A549 (cell line): ENCODE data around the gene PAPPA. TPM values are rescaled to one million over a fixed set of nuclear protein-coding genes. Genes with fewer than 3 reads are reported as not detected.

Experiments used
- ATAC-seq, 2 experiments: fragments of 200-7000 bp in 1 of 2; fragments of >200 bp in 1 of 2; cut with Nextera tagmentation in 1 of 2; cut with Tn5 transposase in 1 of 2; 3 replicates each; pipeline versions ENCODE4 v1.8.0 to v1.9.1; 2018 to 2020; ENCODE audit warnings: mild to moderate bottlenecking in 1 of 2, moderate library complexity in 1 of 2
- CTCF ChIA-PET: fragments of 300-600 bp; sonication (Branson Sonifier 250); formaldehyde crosslinking; extraction: SDS; loops from one replicate; lab custom pipeline; 2021; ENCODE audit warnings: antibody characterized with exemption, inconsistent platforms; lab: Yijun Ruan, JAX
- POLR2A ChIA-PET: fragments of 350-600 bp; formaldehyde crosslinking; extraction: SDS; loops from one replicate; lab custom pipeline; 2021; ENCODE audit warnings: antibody characterized with exemption, inconsistent platforms; lab: Yijun Ruan, JAX
- DNase-seq, 2 experiments: peaks; one replicate each; pipeline versions ENCODE4 v3.0.0 to v3.0.0-alpha.2; 2011 to 2016; ENCODE audit warnings: low read depth in 1 of 2, low spot score in 1 of 2
- FAIRE-seq: peaks from 2 replicates; lab custom pipeline; 2011; peaks lifted over from hg19 to GRCh38; lab: Jason Lieb, UNC
- H3K27ac ChIP-seq, 2 experiments: fragments of >200 bp; sonication (Bioruptor Twin); formaldehyde crosslinking; 3 replicates each; pipeline ENCODE4 v1.5.1; 2016 to 2017
- H3K4me1 ChIP-seq: fragments of >200 bp; sonication (Bioruptor Twin); formaldehyde crosslinking; 3 replicates; pipeline ENCODE4 v1.6.1; 2016
- H3K4me2 ChIP-seq: fragments of >200 bp; sonication (Bioruptor Twin); formaldehyde crosslinking; 3 replicates; pipeline ENCODE4 v1.6.1; 2016
- H3K4me3 ChIP-seq: fragments of >200 bp; sonication (Bioruptor Twin); formaldehyde crosslinking; 3 replicates; pipeline ENCODE4 v1.5.1; 2016
- H3K9me3 ChIP-seq: fragments of >200 bp; sonication (Bioruptor Twin); formaldehyde crosslinking; 3 replicates; pipeline ENCODE4 v1.6.1; 2016
- BHLHE40 ChIP-seq: IDR thresholded peaks from 2 replicates; pipeline ENCODE4 v1.6.1; 2012; ENCODE audit warnings: low read depth, low read length, inconsistent platforms
- CBX2 ChIP-seq: fragments of 200-600 bp; sonication (generic); IDR thresholded peaks from 2 replicates; pipeline ENCODE4 v1.6.1; 2016; ENCODE audit warnings: low read depth, mild to moderate bottlenecking, borderline replicate concordance
- CEBPB ChIP-seq, 2 experiments: fragments of >200 bp in 1 of 2; sonication (Bioruptor Twin) in 1 of 2; formaldehyde crosslinking in 1 of 2; IDR thresholded peaks; 2 replicates each; pipeline ENCODE4 v1.6.1; 2012 to 2016
- CHD2 ChIP-seq: fragments of 150-350 bp; IDR thresholded peaks from 2 replicates; pipeline ENCODE4 v1.6.1; 2014; ENCODE audit warnings: low read length; ENCODE audit not compliant: partially characterized antibody
- EHMT2 ChIP-seq: fragments of 200-600 bp; sonication (generic); IDR thresholded peaks from 2 replicates; pipeline ENCODE4 v1.6.1; 2016; ENCODE audit warnings: antibody characterized with exemption, low read depth, mild to moderate bottlenecking, moderate library complexity
- EP300 ChIP-seq, 2 experiments: fragments of >200 bp; sonication (Bioruptor Twin); formaldehyde crosslinking; IDR thresholded peaks; 2 replicates in 1 of 2; 3 replicates in 1 of 2; pipeline ENCODE4 v1.6.1; 2016 to 2017
- GATA3 ChIP-seq: IDR thresholded peaks from 2 replicates; pipeline ENCODE4 v1.6.1; 2012; ENCODE audit warnings: borderline replicate concordance
- HDAC2 ChIP-seq: fragments of 200-600 bp; sonication (generic); IDR thresholded peaks from 2 replicates; pipeline ENCODE4 v1.6.1; 2016
- HES2 ChIP-seq: fragments of >200 bp; sonication (Bioruptor Twin); formaldehyde crosslinking; IDR thresholded peaks from 2 replicates; pipeline ENCODE4 v1.6.1; 2016
- HEYL ChIP-seq: fragments of 250-450 bp; sonication (Bioruptor Pico); IDR thresholded peaks from 2 replicates; pipeline ENCODE4 v1.8.0; 2021; ENCODE audit warnings: mild to moderate bottlenecking, moderate library complexity
- HOXB13 ChIP-seq: fragments of 250-450 bp; sonication (Bioruptor Pico); IDR thresholded peaks from 2 replicates; pipeline ENCODE4 v1.5.0; 2020; ENCODE audit warnings: low read depth, mild to moderate bottlenecking, moderate library complexity
- HOXB5 ChIP-seq: fragments of 250-450 bp; sonication (Bioruptor Pico); IDR thresholded peaks from 2 replicates; pipeline ENCODE4 v1.5.0; 2020; ENCODE audit warnings: mild to moderate bottlenecking, moderate library complexity
- KDM1A ChIP-seq: fragments of 200-600 bp; sonication (generic); IDR thresholded peaks from 2 replicates; pipeline ENCODE4 v1.6.1; 2016; ENCODE audit warnings: low read depth, mild to moderate bottlenecking
- KDM5A ChIP-seq: fragments of 200-600 bp; sonication (generic); IDR thresholded peaks from 2 replicates; pipeline ENCODE4 v1.6.1; 2016; ENCODE audit warnings: antibody characterized with exemption, mild to moderate bottlenecking
- MAFK ChIP-seq: fragments of 450-650 bp; IDR thresholded peaks from 2 replicates; pipeline ENCODE4 v1.6.1; 2014; ENCODE audit not compliant: partially characterized antibody
- MYC ChIP-seq: IDR thresholded peaks from 2 replicates; pipeline ENCODE4 v1.6.1; 2012; ENCODE audit warnings: mild to moderate bottlenecking, inconsistent platforms, low read length, improper control_type of control experiment, borderline replicate concordance
- NR3C1 ChIP-seq: fragments of >200 bp; sonication (Bioruptor Twin); formaldehyde crosslinking; IDR thresholded peaks from 3 replicates; pipeline ENCODE4 v1.6.1; 2017
- PHF8 ChIP-seq: fragments of 200-600 bp; sonication (generic); IDR thresholded peaks from 2 replicates; pipeline ENCODE4 v1.6.1; 2016; ENCODE audit warnings: low read depth, mild to moderate bottlenecking, antibody characterized with exemption, moderate library complexity, borderline replicate concordance
- RAD21 ChIP-seq, 2 experiments: fragments of >200 bp in 1 of 2; sonication (Bioruptor Twin) in 1 of 2; formaldehyde crosslinking in 1 of 2; IDR thresholded peaks in 1 of 2; conservative IDR thresholded peaks in 1 of 2; 2 replicates in 1 of 2; 3 replicates in 1 of 2; pipeline ENCODE4 v1.6.1; 2012 to 2018; ENCODE audit warnings: inconsistent platforms in 1 of 2
- RARB ChIP-seq: fragments of 250-450 bp; sonication (Bioruptor Pico); IDR thresholded peaks from 2 replicates; pipeline ENCODE4 v1.8.0; 2021; ENCODE audit warnings: mild to moderate bottlenecking, moderate library complexity
- RFX5 ChIP-seq: fragments of 450-650 bp; IDR thresholded peaks from 2 replicates; pipeline ENCODE4 v1.7.1; 2014; ENCODE audit warnings: antibody characterized with exemption, mild to moderate bottlenecking, moderate library complexity
- RNF2 ChIP-seq: fragments of 200-600 bp; sonication (generic); IDR thresholded peaks from 2 replicates; pipeline ENCODE4 v1.6.1; 2016; ENCODE audit warnings: low read depth, mild to moderate bottlenecking, antibody characterized with exemption, moderate library complexity, borderline replicate concordance
- TP53 ChIP-seq: fragments of 250-450 bp; sonication (Bioruptor Pico); IDR thresholded peaks from 2 replicates; pipeline ENCODE4 v1.5.0; 2021; ENCODE audit warnings: mild to moderate bottlenecking, moderate library complexity
- ZC3H11A ChIP-seq: fragments of 450-650 bp; IDR thresholded peaks from 2 replicates; pipeline ENCODE4 v1.6.1; 2014; ENCODE audit warnings: antibody characterized with exemption, mild to moderate bottlenecking
- ZFP36 ChIP-seq: fragments of 450-650 bp; IDR thresholded peaks from 2 replicates; pipeline ENCODE4 v1.6.1; 2014; ENCODE audit warnings: borderline replicate concordance; ENCODE audit not compliant: partially characterized antibody
- ZNF302 ChIP-seq: fragments of 250-450 bp; sonication (Bioruptor Pico); IDR thresholded peaks from 2 replicates; pipeline ENCODE4 v1.9.0; 2021; ENCODE audit warnings: inconsistent platforms, mild to moderate bottlenecking, moderate library complexity
- ZSCAN20 ChIP-seq: fragments of 250-450 bp; sonication (Bioruptor Pico); IDR thresholded peaks from 2 replicates; pipeline ENCODE4 v1.8.0; 2022; ENCODE audit warnings: mild to moderate bottlenecking, moderate library complexity
- WGBS: methylation state at CpG from one replicate; pipeline ENCODE4 v1.1.6; 2017; ENCODE audit errors: missing lambda C conversion rate; 5-methylcytosine and 5-hydroxymethylcytosine counted together
- polyA plus RNA-seq, 4 experiments: library from polyadenylated mRNA; depleted of rRNA in 3 of 4; stranded (reverse); fragments of >200 nt; fragmentation: RNase III in 1 of 4; extraction: RNeasy Plus Mini Kit Qiagen cat#74134 plus additional on column Dnase treatment in 1 of 4; gene quantifications; 2 replicates in 3 of 4; 3 replicates in 1 of 4; pipeline ENCODE4 v1.2.3, GENCODE V29; 2011 to 2017

The PAPPA gene
- polyA plus RNA-seq, 2 of the 4 experiments (the other 2 are of a cell fraction): 40.0 to 127 TPM

GRCh38 chr9:116419181-116419580 is 265.6 kb downstream of the PAPPA start:
- no peak for FAIRE-seq
- CTCF ChIA-PET: interaction anchor here (0.9 to 1.3 kb wide), 2 partner anchors 12 to 153 kb away, joined by 3 to 4 read pairs; no protein-coding TSS in a partner anchor
- Histone ChIP-seq H3K9me3 (no peaks in the 10 kb centered on the region), H3K27ac (no peak overlapping the region)
- DNase-seq: no peak
- WGBS: 90% methylated on average over 3 of the region's 3 CpGs
- TF ChIP-seq EHMT2: no peak
- no peak for TF ChIP-seq CHD2
- TF ChIP-seq PHF8: no peak
- TF ChIP-seq ZFP36: no peak
- no peak for TF ChIP-seq TP53 (CRISPR knock-in tag)
- no peak for TF ChIP-seq RNF2
- TF ChIP-seq HDAC2: no peak
- no peak for TF ChIP-seq KDM1A
- TF ChIP-seq RARB (CRISPR knock-in tag): no peak
- TF ChIP-seq CEBPB (IDR thresholded peaks at IDR 0.05): no peak
- TF ChIP-seq CBX2: no peak
- no peak for TF ChIP-seq GATA3
- TF ChIP-seq HOXB13 (CRISPR knock-in tag): no peak
- TF ChIP-seq, all 56 proteins: peak for 0
- no peak for ATAC-seq
- H3K4me3 ChIP-seq: no peak overlapping the region
- H3K4me1 ChIP-seq: no peaks in the 10 kb centered on the region
- POLR2A ChIA-PET: no interaction called here
- H3K4me2 ChIP-seq: no peak overlapping the region

DNA sequence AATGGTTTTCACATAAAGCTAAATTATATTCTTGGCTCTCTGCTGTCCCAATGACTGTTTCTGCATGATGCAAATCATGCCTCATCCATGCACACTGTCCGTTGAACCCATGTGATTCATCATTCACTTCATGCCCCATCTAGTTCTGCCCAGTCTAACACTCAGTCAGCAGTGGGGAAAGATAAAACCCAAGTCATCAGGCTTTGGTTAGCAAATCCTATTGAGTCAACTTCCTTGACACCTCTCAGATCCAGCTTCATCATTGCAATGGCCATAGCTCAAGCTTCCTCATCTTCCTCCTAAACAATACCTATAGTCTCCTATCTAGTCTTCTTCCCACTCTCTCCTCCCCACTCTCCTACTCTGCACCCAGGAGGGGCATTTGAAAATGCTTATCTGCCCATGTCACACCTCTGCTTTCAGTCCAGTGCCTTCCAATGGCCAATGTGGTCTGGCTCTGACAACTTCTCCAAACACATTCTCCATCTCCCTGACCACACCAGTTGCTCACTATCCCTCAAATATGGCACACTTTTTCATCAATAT is 267.5 kb downstream of the PAPPA start:
- 64% methylated on average over 1 of the region's 1 CpG for WGBS
- no peak for TF ChIP-seq KDM5A
- TF ChIP-seq ZC3H11A: no peak
- no peak for TF ChIP-seq RFX5
- TF ChIP-seq EHMT2: no peak
- no peak for TF ChIP-seq TP53 (CRISPR knock-in tag)
- no peak for TF ChIP-seq BHLHE40
- TF ChIP-seq CEBPB (IDR thresholded peaks at IDR 0.05): no peak
- TF ChIP-seq MYC: no peak
- TF ChIP-seq RAD21 (conservative IDR thresholded peaks at IDR 0.05 in 1 of 2, IDR thresholded peaks at IDR 0.05 in 1 of 2): no peak
- TF ChIP-seq MAFK: no peak
- no peak for DNase-seq
- Histone ChIP-seq H3K4me2 (no peak overlapping the region), H3K27ac (no peak overlapping the region), H3K9me3 (no peaks in the 10 kb centered on the region), H3K4me1 (no peaks in the 10 kb centered on the region), H3K4me3 (no peak overlapping the region)
- FAIRE-seq: no peak
- POLR2A ChIA-PET: no interaction called here
- CTCF ChIA-PET: interaction anchor here (1.5 to 1.7 kb wide), 2 partner anchors 12 to 170 kb away, joined by 3 read pairs; no protein-coding TSS in a partner anchor
- ATAC-seq: no peak

- H3K9me3 ChIP-seq: no peaks in the 10 kb centered on the region
- ChIA-PET CTCF (interaction anchor here (0.7 to 2.0 kb wide), 9 partner anchors 9 to 169 kb away, joined by 3 to 10 read pairs (median 3); no protein-coding TSS in a partner anchor), POLR2A (no interaction called here)
- 79% methylated on average over 5 of the region's 5 CpGs for WGBS
- no peak for FAIRE-seq
- no peak for DNase-seq
- H3K4me2 ChIP-seq: no peak overlapping the region
- ATAC-seq: no peak
- H3K4me3 ChIP-seq: no peak overlapping the region
- H3K4me1 ChIP-seq: no peaks in the 10 kb centered on the region
- no peak for TF ChIP-seq EP300 (IDR thresholded peaks at IDR 0.05)
- TF ChIP-seq NR3C1: no peak
- TF ChIP-seq ZSCAN20 (CRISPR knock-in tag): no peak
- no peak for TF ChIP-seq KDM5A
- TF ChIP-seq TP53 (CRISPR knock-in tag): no peak
- TF ChIP-seq HES2: no peak
- TF ChIP-seq HOXB5 (CRISPR knock-in tag): no peak
- TF ChIP-seq ZNF302 (CRISPR knock-in tag): no peak
- TF ChIP-seq HEYL (CRISPR knock-in tag): no peak
- no peak for TF ChIP-seq RAD21 (conservative IDR thresholded peaks at IDR 0.05 in 1 of 2, IDR thresholded peaks at IDR 0.05 in 1 of 2)
- no peak overlapping the region for H3K27ac ChIP-seq
These were observed 268.8 kb downstream of the PAPPA start for GRCh38 chr9:116422119-116422979.
